ENCODE results near the gene EPOP. TPM values are rescaled to one million over a fixed set of nuclear protein-coding genes. Genes with fewer than 3 reads are reported as not detected.

Gene EPOP
- total and polyA plus RNA-seq, 2 of the 8 experiments (the other 6 are each of a cell fraction or from before 2014, with no cell fraction given): 1.5 to 3.3 TPM

DNA sequence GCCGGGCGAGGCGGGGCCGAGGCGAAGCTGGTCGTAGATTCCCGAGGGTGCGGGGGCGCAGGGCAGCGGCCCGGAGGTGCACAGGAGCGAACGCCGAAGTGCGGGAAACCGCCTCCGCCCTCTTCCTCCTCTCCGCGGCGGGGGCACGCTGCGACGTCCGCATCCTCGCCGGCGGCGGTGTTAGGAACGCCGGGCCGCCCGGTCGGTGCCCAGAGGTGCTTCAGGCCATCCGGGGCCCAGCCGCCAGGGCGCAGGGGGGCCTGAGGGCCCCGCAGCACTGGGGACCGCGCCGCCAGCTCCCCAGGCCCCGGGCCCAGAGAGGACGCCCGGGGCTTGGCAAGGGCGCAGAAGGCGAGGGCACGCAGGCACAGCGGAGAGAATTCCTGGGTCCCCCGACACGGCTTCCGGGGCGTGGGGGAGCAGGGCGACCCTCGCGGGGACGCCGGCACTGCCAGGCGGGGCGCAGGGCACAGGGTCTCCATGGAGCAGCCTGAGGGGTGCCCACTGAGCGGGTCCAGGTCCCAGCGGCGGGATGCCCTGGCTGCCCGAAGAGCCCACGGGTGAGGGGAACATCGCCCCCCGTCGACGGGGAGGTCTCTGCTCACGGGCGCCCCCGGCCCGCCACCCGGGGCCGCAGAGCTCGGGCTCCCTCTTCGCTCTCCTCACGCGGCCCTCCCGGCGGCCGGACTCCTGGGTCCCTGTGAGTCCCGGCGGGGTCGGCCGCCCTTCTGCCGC lies 576 bp downstream of the EPOP start:
- peaks cover 41 to 77% (median 73%) of the 10 kb centered on the region in 4 experiments for H3K27me3 ChIP-seq (replicated peaks in 1 of 4; ENCODE audit: control insufficient read depth in 3 of 4, extremely low read depth in 1 of 4, insufficient read depth in 3 of 4, low read length in 3 of 4)
- no peaks in the 10 kb centered on the region for H3K79me2 ChIP-seq (ENCODE audit: control insufficient read depth in 1 of 2, insufficient read depth in 2 of 2, low read length in 2 of 2)
- no peaks in the 10 kb centered on the region for H3K9me3 ChIP-seq (ENCODE audit: insufficient read depth in 2 of 2, low read depth in 1 of 2, low read length in 1 of 2)
- H4K91ac ChIP-seq (replicated peaks; ENCODE audit: insufficient read length, low read length): peak overlapping the region; percentile 31
- no peak overlapping the region for H2BK5ac ChIP-seq (ENCODE audit: low read depth, low read length)
- DNase-seq (ENCODE audit: low read depth in 1 of 2, low spot score in 2 of 2) (peak in 1 of 2 experiments; percentile 69), FAIRE-seq (no peak)
- H3K4me2 ChIP-seq (ENCODE audit: insufficient read depth in 1 of 2, low read depth in 2 of 2, low read length in 2 of 2): peak overlapping the region; percentile 86 to 94
- H2BK12ac ChIP-seq (ENCODE audit: low read depth, low read length): no peak overlapping the region
- no peak overlapping the region for H2AK5ac ChIP-seq (ENCODE audit: low read depth, low read length)
- H4K8ac ChIP-seq (ENCODE audit: extremely low read depth, insufficient read depth, low read length): peak overlapping the region; percentile 60
- 3% methylated on average over 47 of the region's 85 CpGs; no CpG with 5 or more reads in 1 of the 2 experiments for WGBS, 2 experiments (ENCODE audit: extremely low coverage in 1 of 2, insufficient coverage in 1 of 2, insufficient read length in 1 of 2, insufficient replicate concordance in 2 of 2, low coverage in 1 of 2, low lambda C conversion rate in 2 of 2, missing lambda C conversion rate in 1 of 2)
- H3K14ac ChIP-seq (ENCODE audit: insufficient read length): no peak overlapping the region
- H3K36me3 ChIP-seq (ENCODE audit: control insufficient read depth in 2 of 4, insufficient read depth in 4 of 4, low read length in 3 of 4): no peaks in the 10 kb centered on the region; a peak in 1 of 8 replicates
- H3K27ac ChIP-seq (ENCODE audit: low read depth, low read length): no peak overlapping the region
- H3K23me2 ChIP-seq (ENCODE audit: low read depth, low read length): peaks cover 11% of the 10 kb centered on the region
- ChIA-PET CTCF (ENCODE audit: partially characterized antibody) (interaction anchor here (0.5 to 29.5 kb wide), 7 partner anchors 10 to 114 kb away, joined by 3 to 795 read pairs (median 6); partner anchors contain the start of gene SRCIN1), POLR2A (ENCODE audit: partially characterized antibody) (interaction anchor here (2.3 kb wide), 1 partner anchor 32 kb away, joined by 5 read pairs; no protein-coding TSS in a partner anchor)
- H2BK120ac ChIP-seq (replicated peaks; ENCODE audit: low read depth, low read length): no peak overlapping the region
- H3K23ac ChIP-seq (ENCODE audit: insufficient read length): no peak overlapping the region
- no peak overlapping the region for H2BK20ac ChIP-seq (ENCODE audit: low read length)
- H3K9ac ChIP-seq (replicated peaks in 1 of 4; ENCODE audit: extremely low read depth in 1 of 4, low read depth in 3 of 4, low read length in 3 of 4): peak overlapping the region in 1 of 4 experiments; percentile 44; a peak in 1 of 7 replicates
- H2BK15ac ChIP-seq (ENCODE audit: low read length): no peak overlapping the region
- H3K4me1 ChIP-seq (replicated peaks in 1 of 4; ENCODE audit: control insufficient read depth in 3 of 4, insufficient read depth in 4 of 4, low read length in 3 of 4): peaks cover 4 to 41% (median 20%) of the 10 kb centered on the region in 4 experiments
- H3K4ac ChIP-seq (replicated peaks; ENCODE audit: insufficient read length, low read depth, low read length): no peak overlapping the region
- peak overlapping the region; percentile 45 to 71 (median 48) for H3K4me3 ChIP-seq (ENCODE audit: extremely low read depth in 1 of 4, insufficient read depth in 2 of 4, low read depth in 3 of 4, low read length in 4 of 4)
- H3K79me1 ChIP-seq (ENCODE audit: low read depth, low read length): no peaks in the 10 kb centered on the region
- no peak overlapping the region for H3K56ac ChIP-seq (replicated peaks; ENCODE audit: insufficient read length, low read depth, low read length)
- H2AFZ ChIP-seq (ENCODE audit: low read length): no peak overlapping the region
- H3K18ac ChIP-seq (ENCODE audit: extremely low read depth, low read length): no peak overlapping the region; the same call in 1 of the 2 replicates
- H4K5ac ChIP-seq (ENCODE audit: insufficient read length, low read depth, low read length): no peak overlapping the region
- peaks cover 0 to 7% of the 10 kb centered on the region in 2 experiments for H4K20me1 ChIP-seq (replicated peaks in 1 of 2; ENCODE audit: control insufficient read depth in 1 of 2, insufficient read depth in 2 of 2, low read length in 2 of 2)
- TF ChIP-seq TAF1 (IDR thresholded peaks at IDR 0.05; ENCODE audit: low read depth, low read length): no peak
- peak; percentile 88 for TF ChIP-seq EZH2 (IDR thresholded peaks at IDR 0.05; ENCODE audit: low read depth, low read length, severe bottlenecking)
- TF ChIP-seq RNF2 (IDR thresholded peaks at IDR 0.05; ENCODE audit: borderline replicate concordance, low read depth, low read length, missing control alignments, poor library complexity, severe bottlenecking): no peak
- no peak for TF ChIP-seq SIN3A (conservative IDR thresholded peaks at IDR 0.05 in 1 of 2, IDR thresholded peaks at IDR 0.05 in 1 of 2; ENCODE audit: low read depth in 1 of 2, low read length in 2 of 2)
- TF ChIP-seq SP1 (IDR thresholded peaks at IDR 0.05; ENCODE audit: low read depth, low read length): no peak
- TF ChIP-seq KDM4A (IDR thresholded peaks at IDR 0.05; ENCODE audit: low read depth, low read length, severe bottlenecking): peak; percentile 18
- TF ChIP-seq GABPA (IDR thresholded peaks at IDR 0.05; ENCODE audit: borderline replicate concordance, insufficient read depth, low read length): no peak
- TF ChIP-seq HDAC2 (IDR thresholded peaks at IDR 0.05; ENCODE audit: borderline replicate concordance in 1 of 2, low read depth in 2 of 2, low read length in 2 of 2): no peak
- TF ChIP-seq CTBP2 (IDR thresholded peaks at IDR 0.05; ENCODE audit: borderline replicate concordance, insufficient read depth, insufficient read length, low read length): no peak
- TF ChIP-seq SP2 (IDR thresholded peaks at IDR 0.05; ENCODE audit: low read length): no peak
